Parathyroid adenoma (tissue), 2 donors: ENCODE results near the gene ME3.

Experiments
- H2AFZ ChIP-seq: fragments of 300-600 bp; sonication (generic); one replicate; pipeline ENCODE4 v1.7.0; 2017; ENCODE audit warnings: antibody characterized with exemption, mild to moderate bottlenecking
- H3K27ac ChIP-seq: fragments of 300-600 bp; sonication (generic); one replicate; pipeline ENCODE4 v1.7.0; 2017
- H3K27me3 ChIP-seq: fragments of 300-600 bp; sonication (generic); one replicate; pipeline ENCODE4 v1.7.0; 2017; ENCODE audit warnings: low read length; ENCODE audit not compliant: control insufficient read depth, insufficient read depth
- H3K36me3 ChIP-seq: fragments of 300-600 bp; sonication (generic); one replicate; pipeline ENCODE4 v1.7.0; 2017; ENCODE audit warnings: low read length; ENCODE audit not compliant: control insufficient read depth, insufficient read depth
- H3K4me1 ChIP-seq: fragments of 300-600 bp; sonication (generic); one replicate; pipeline ENCODE4 v1.7.0; 2017; ENCODE audit warnings: control low read depth
- H3K4me2 ChIP-seq: fragments of 300-600 bp; sonication (generic); one replicate; pipeline ENCODE4 v1.7.0; 2017; ENCODE audit warnings: low read length
- H3K4me3 ChIP-seq: fragments of 300-600 bp; sonication (generic); one replicate; pipeline ENCODE4 v1.7.0; 2017; ENCODE audit warnings: low read depth, low read length
- H3K79me2 ChIP-seq: fragments of 300-600 bp; sonication (generic); one replicate; pipeline ENCODE4 v1.7.0; 2017; ENCODE audit warnings: control low read depth
- H3K9ac ChIP-seq: fragments of 300-600 bp; sonication (generic); one replicate; pipeline ENCODE4 v1.7.0; 2017; ENCODE audit warnings: mild to moderate bottlenecking
- H3K9me3 ChIP-seq: fragments of 300-600 bp; sonication (generic); one replicate; pipeline ENCODE4 v1.7.0; 2017; ENCODE audit warnings: low read length; ENCODE audit not compliant: control insufficient read depth
- TF ChIP-seq, protein P1 (sequence below): fragments of 300-600 bp; sonication (generic); IDR thresholded peaks from one replicate; pipeline ENCODE4 v1.7.0; 2017; ENCODE audit warnings: antibody characterized with exemption, mild to moderate bottlenecking
- donor health status: primary hyperparathyroidism.

The ME3 gene

DNA sequence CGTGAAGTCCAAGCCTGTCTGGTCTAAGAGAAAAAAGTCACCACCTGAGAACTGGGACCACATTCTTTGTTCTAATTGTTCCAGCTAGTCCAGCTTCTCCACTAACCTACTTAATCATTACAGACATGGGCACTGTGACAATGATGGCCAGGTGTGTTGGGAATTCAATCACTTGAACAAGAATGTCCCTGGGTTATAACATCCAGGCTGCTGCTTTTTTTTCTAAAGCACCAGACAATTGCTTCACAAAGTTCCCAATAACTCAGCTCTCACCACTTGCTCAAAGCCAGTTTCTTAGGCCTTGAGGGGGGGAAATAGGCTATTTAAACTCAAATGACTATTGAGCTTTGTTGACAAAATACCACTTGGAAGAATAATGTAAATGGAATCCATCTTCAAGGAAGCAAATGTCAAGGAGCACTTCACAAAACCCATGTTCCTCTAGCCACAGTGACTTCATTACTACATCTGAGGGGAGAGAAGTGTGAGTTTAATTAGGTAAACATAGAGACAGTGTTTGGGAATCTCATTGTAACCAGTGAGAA lies 80.3 kb downstream of the ME3 start:
- TF ChIP-seq, protein P1, sequence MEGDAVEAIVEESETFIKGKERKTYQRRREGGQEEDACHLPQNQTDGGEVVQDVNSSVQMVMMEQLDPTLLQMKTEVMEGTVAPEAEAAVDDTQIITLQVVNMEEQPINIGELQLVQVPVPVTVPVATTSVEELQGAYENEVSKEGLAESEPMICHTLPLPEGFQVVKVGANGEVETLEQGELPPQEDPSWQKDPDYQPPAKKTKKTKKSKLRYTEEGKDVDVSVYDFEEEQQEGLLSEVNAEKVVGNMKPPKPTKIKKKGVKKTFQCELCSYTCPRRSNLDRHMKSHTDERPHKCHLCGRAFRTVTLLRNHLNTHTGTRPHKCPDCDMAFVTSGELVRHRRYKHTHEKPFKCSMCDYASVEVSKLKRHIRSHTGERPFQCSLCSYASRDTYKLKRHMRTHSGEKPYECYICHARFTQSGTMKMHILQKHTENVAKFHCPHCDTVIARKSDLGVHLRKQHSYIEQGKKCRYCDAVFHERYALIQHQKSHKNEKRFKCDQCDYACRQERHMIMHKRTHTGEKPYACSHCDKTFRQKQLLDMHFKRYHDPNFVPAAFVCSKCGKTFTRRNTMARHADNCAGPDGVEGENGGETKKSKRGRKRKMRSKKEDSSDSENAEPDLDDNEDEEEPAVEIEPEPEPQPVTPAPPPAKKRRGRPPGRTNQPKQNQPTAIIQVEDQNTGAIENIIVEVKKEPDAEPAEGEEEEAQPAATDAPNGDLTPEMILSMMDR = no peak
- Histone ChIP-seq H3K9ac (no peak overlapping the region), H3K27me3 (no peaks in the 10 kb centered on the region), H3K36me3 (no peaks in the 10 kb centered on the region), H3K27ac (peak overlapping the region; percentile 82), H2AFZ (no peak overlapping the region), H3K79me2 (no peaks in the 10 kb centered on the region), H3K4me3 (no peak overlapping the region), H3K9me3 (no peaks in the 10 kb centered on the region), H3K4me1 (peaks cover 35% of the 10 kb centered on the region), H3K4me2 (no peak overlapping the region)

DNA sequence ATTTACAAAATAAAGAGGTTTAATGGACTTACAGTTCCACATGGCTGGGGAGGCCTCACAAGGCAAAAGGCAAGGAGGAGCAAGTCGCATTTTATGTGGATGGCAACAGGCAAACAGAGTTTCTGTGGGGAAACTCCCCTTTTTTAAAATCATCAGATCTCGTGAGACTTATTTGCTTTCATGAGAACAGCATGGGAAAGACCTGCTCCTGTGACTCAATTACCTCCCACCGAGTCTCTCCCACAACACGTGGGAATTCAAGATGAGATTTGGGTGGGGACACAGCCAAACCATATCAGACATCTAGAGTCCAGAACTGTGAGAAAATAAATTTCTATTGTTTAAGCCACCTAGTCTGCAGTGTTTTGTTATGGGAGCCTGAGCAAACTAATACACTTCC lies 80.8 kb downstream of the ME3 start:
- H3K27me3 ChIP-seq = no peaks in the 10 kb centered on the region
- H3K9me3 ChIP-seq = no peaks in the 10 kb centered on the region
- H3K9ac ChIP-seq = no peak overlapping the region
- H3K4me3 ChIP-seq = no peak overlapping the region
- peaks cover 32% of the 10 kb centered on the region for H3K4me1 ChIP-seq
- H2AFZ ChIP-seq = no peak overlapping the region
- H3K27ac ChIP-seq = peak overlapping the region; percentile 82
- TF ChIP-seq, protein P1 = no peak
- H3K79me2 ChIP-seq = no peaks in the 10 kb centered on the region
- no peaks in the 10 kb centered on the region for H3K36me3 ChIP-seq
- H3K4me2 ChIP-seq = no peak overlapping the region

DNA sequence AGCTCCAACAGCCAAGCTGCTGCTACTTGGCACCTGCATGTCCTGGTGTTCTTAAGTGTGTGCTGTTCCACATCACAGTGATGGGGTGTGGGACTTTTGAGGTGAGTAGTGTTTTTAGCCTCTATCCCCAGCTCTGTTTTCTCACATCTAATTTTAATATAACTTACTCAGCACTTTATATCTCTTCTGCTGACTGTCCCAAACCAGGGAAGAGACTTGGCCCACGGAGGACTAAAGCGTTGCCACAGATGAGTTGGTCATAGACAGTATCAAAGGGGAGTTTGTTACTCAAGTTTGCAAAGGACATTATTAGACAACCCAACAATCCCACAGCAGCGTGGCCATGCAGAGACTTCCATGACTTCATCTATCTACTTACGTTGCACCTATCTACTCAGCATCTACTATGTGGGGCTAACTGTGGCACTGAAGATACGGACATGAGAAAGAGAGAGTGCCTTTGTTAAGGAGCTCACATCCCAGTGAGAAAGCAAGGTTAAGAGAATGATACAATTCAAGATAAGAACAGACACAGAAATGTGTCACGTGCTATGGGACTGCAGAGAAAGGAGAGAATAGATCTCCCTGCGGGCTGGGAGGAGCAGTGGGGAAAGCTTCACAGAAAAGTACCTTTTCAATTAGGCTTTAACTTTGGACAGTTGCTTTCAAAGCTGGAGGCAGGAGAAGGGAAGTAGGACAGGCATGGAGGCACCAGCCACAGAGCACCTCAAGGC lies 82.4 kb downstream of the ME3 start:
- TF ChIP-seq, protein P1 = no peak
- H3K36me3 ChIP-seq = no peaks in the 10 kb centered on the region
- H3K9me3 ChIP-seq = no peaks in the 10 kb centered on the region
- H2AFZ ChIP-seq = no peak overlapping the region
- no peak overlapping the region for H3K9ac ChIP-seq
- no peaks in the 10 kb centered on the region for H3K27me3 ChIP-seq
- H3K4me3 ChIP-seq = no peak overlapping the region
- no peak overlapping the region for H3K4me2 ChIP-seq
- H3K27ac ChIP-seq = peak overlapping the region; percentile 82
- peaks cover 28% of the 10 kb centered on the region for H3K4me1 ChIP-seq
- no peaks in the 10 kb centered on the region for H3K79me2 ChIP-seq

DNA sequence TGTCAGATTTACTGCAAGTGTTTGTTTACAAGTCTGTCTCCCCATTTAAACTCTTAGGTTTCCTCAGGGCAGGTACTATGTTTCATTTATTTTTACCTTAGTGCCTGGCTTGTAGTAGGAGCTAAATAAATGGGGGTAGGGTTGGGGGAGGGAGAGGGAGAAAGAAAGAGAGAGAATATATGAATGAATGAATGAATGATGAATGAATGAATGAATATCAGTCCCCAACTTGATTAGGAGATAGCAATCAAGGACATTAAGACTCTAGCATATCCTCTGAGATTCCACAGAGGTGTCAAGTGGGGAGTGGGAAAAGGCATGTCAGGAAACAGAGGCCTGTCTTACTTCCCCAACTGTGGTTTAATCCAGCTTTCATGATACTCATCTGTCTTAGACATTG lies 83.2 kb downstream of the ME3 start:
- H3K4me1 ChIP-seq = peaks cover 28% of the 10 kb centered on the region
- H3K36me3 ChIP-seq = no peaks in the 10 kb centered on the region
- H3K79me2 ChIP-seq = no peaks in the 10 kb centered on the region
- TF ChIP-seq, protein P1 = no peak
- H2AFZ ChIP-seq = no peak overlapping the region
- H3K9ac ChIP-seq = no peak overlapping the region
- H3K27me3 ChIP-seq = no peaks in the 10 kb centered on the region
- peak overlapping the region; percentile 82 for H3K27ac ChIP-seq
- no peak overlapping the region for H3K4me2 ChIP-seq
- H3K4me3 ChIP-seq = no peak overlapping the region
- no peaks in the 10 kb centered on the region for H3K9me3 ChIP-seq
